PFSK-1 (cell line): Measurements from ENCODE around the gene DCC.

Experiments used
- FOXP2 ChIP-seq: optimal IDR thresholded peaks from 2 replicates; pipeline ENCODE3; 2011; ENCODE audit warnings: borderline replicate concordance, control low read depth, inconsistent platforms; ENCODE audit not compliant: insufficient read depth; ENCODE audit errors: extremely low read length, extremely low read depth
- POLR2AphosphoS5 ChIP-seq: IDR thresholded peaks from 2 replicates; pipeline ENCODE4 v1.6.1; 2012; ENCODE audit warnings: low read depth, mild to moderate bottlenecking, control low read depth, low read length, moderate library complexity

GRCh38 chr18:52370841-52371240 is 30.8 kb downstream of the DCC start:
- TF ChIP-seq POLR2AphosphoS5 (no peak), FOXP2 (no peak)
